PC-3 (cell line): ENCODE measurements around the gene ZC3HAV1. TPM values are rescaled to one million over a fixed set of nuclear protein-coding genes. Genes with fewer than 3 reads are reported as not detected.

Source experiments
- ATAC-seq: fragments of 200-7000 bp; cut with Tn5 transposase; 2 replicates; pipeline ENCODE4 v1.9.1; 2020; ENCODE audit warnings: mild to moderate bottlenecking, moderate library complexity
- BruUV-seq: library from RNA; stranded (reverse); fragments of 400-500 nt; replicated peaks from 2 replicates; lab custom pipeline; 2021; lab: Mats Ljungman, UMichigan
- CTCF ChIA-PET: fragments of 300-600 bp; sonication (Branson Sonifier 250); formaldehyde crosslinking; loops from one replicate; lab custom pipeline; 2022; ENCODE audit warnings: antibody characterized with exemption; lab: Charles Lee
- POLR2A ChIA-PET: fragments of 300-600 bp; sonication (Branson Sonifier 250); formaldehyde crosslinking; loops from one replicate; lab custom pipeline; 2022; ENCODE audit warnings: antibody characterized with exemption; ENCODE audit not compliant: unreplicated experiment; lab: Charles Lee
- DNase-seq: peaks from one replicate; pipeline ENCODE4 v3.0.0-alpha.2; 2015
- H2AFZ ChIP-seq: fragments of 300-600 bp; sonication (generic); 2 replicates; pipeline ENCODE4 v1.6.0; 2016; ENCODE audit warnings: antibody characterized with exemption, low read length
- H3F3A ChIP-seq: fragments of 300-600 bp; sonication (generic); one replicate; pipeline ENCODE4 v1.6.0; 2017; ENCODE audit warnings: antibody characterized with exemption, low read length, control low read depth, mild to moderate bottlenecking; ENCODE audit not compliant: unreplicated experiment
- H3K27ac ChIP-seq: fragments of 300-600 bp; sonication (generic); 2 replicates; pipeline ENCODE4 v1.5.1; 2016; ENCODE audit warnings: mild to moderate bottlenecking, low read length
- H3K27me3 ChIP-seq: fragments of 300-600 bp; sonication (generic); 2 replicates; pipeline ENCODE4 v1.6.1; 2016; ENCODE audit warnings: low read length, mixed read lengths
- H3K36me3 ChIP-seq: fragments of 300-600 bp; sonication (generic); 2 replicates; pipeline ENCODE4 v1.6.1; 2016; ENCODE audit warnings: low read depth, mixed run types, low read length, mixed read lengths
- H3K4me1 ChIP-seq: fragments of 300-600 bp; sonication (generic); 2 replicates; pipeline ENCODE4 v1.5.1; 2016; ENCODE audit warnings: low read length; ENCODE audit not compliant: insufficient read depth
- H3K4me2 ChIP-seq: fragments of 300-600 bp; sonication (generic); 2 replicates; pipeline ENCODE4 v1.6.0; 2016; ENCODE audit warnings: low read length
- H3K4me3 ChIP-seq: fragments of 300-600 bp; sonication (generic); 2 replicates; pipeline ENCODE4 v1.5.1; 2016; ENCODE audit warnings: mild to moderate bottlenecking, low read length, mixed read lengths
- H3K79me2 ChIP-seq: fragments of 300-600 bp; sonication (generic); 2 replicates; pipeline ENCODE4 v1.6.1; 2017; ENCODE audit warnings: low read length, mixed read lengths
- H3K9ac ChIP-seq: fragments of 300-600 bp; sonication (generic); 2 replicates; pipeline ENCODE4 v1.6.0; 2016; ENCODE audit warnings: mild to moderate bottlenecking, low read length
- H3K9me2 ChIP-seq: fragments of 300-600 bp; sonication (generic); replicated peaks from 2 replicates; pipeline ENCODE4 v1.6.1; 2016; ENCODE audit warnings: mixed run types, low read length, mixed read lengths
- H3K9me3 ChIP-seq: fragments of 300-600 bp; sonication (generic); 2 replicates; pipeline ENCODE4 v1.6.1; 2016; ENCODE audit warnings: low read length, mixed read lengths
- H4K20me1 ChIP-seq: fragments of 300-600 bp; sonication (generic); 2 replicates; pipeline ENCODE4 v1.6.1; 2016; ENCODE audit warnings: low read length, mixed read lengths
- EZH2 ChIP-seq: fragments of 300-600 bp; sonication (generic); IDR thresholded peaks from one replicate; pipeline ENCODE4 v1.6.1; 2017; ENCODE audit warnings: antibody characterized with exemption, mild to moderate bottlenecking, low read length; ENCODE audit not compliant: unreplicated experiment
- EZH2phosphoT487 ChIP-seq: fragments of 300-600 bp; sonication (generic); IDR thresholded peaks from 2 replicates; pipeline ENCODE4 v1.6.1; 2018; ENCODE audit warnings: mild to moderate bottlenecking, antibody characterized with exemption, low read length, borderline replicate concordance
- intact Hi-C: fragments of 100-400 bp; cut with micrococcal nuclease; formaldehyde crosslinking; loops from 2 replicates; pipeline ENCODE4 v1.9.0; 2023
- total RNA-seq: library from RNA; depleted of rRNA; stranded (reverse); fragments of >200 nt; gene quantifications from 2 replicates; pipeline ENCODE4 v1.2.3, GENCODE V29; 2014
- TF ChIP-seq, protein P1 (sequence below): fragments of 300-600 bp; sonication (generic); conservative IDR thresholded peaks from 2 replicates; pipeline ENCODE4 v1.5.1; 2017; ENCODE audit warnings: antibody characterized with exemption, low read depth, mild to moderate bottlenecking, low read length

The ZC3HAV1 gene
- total RNA-seq, 1 experiment from 2014 or later = 19.6 TPM

DNA sequence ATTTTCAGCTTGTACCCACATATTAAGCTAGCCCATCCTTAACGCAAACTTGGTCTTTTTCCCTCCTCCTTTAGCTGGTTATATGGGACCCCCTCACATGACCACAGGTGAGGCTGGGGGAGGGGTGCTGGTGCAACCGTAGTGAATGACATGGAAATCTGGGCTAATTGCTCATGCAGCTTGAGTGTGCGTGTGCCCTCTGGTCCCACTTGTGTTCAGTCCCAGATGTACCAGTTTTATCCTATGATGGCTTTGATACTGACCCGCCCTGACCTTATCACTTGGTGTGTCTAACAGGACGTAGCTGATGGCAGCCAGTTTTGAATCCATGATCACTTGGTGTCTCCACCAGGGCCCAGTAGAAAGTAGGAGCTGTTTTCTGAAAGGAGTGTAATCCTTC is 5.1 kb upstream of the ZC3HAV1 start:
- no peaks in the 10 kb centered on the region for H3K79me2 ChIP-seq
- H2AFZ ChIP-seq = no peak overlapping the region
- H3K9me3 ChIP-seq = no peaks in the 10 kb centered on the region
- no peak overlapping the region for H3K9ac ChIP-seq
- CTCF ChIA-PET = no interaction called here
- no peak overlapping the region for H3K4me3 ChIP-seq
- TF ChIP-seq, protein P1, sequence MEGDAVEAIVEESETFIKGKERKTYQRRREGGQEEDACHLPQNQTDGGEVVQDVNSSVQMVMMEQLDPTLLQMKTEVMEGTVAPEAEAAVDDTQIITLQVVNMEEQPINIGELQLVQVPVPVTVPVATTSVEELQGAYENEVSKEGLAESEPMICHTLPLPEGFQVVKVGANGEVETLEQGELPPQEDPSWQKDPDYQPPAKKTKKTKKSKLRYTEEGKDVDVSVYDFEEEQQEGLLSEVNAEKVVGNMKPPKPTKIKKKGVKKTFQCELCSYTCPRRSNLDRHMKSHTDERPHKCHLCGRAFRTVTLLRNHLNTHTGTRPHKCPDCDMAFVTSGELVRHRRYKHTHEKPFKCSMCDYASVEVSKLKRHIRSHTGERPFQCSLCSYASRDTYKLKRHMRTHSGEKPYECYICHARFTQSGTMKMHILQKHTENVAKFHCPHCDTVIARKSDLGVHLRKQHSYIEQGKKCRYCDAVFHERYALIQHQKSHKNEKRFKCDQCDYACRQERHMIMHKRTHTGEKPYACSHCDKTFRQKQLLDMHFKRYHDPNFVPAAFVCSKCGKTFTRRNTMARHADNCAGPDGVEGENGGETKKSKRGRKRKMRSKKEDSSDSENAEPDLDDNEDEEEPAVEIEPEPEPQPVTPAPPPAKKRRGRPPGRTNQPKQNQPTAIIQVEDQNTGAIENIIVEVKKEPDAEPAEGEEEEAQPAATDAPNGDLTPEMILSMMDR = no peak
- TF ChIP-seq EZH2 (no peak), EZH2phosphoT487 (no peak)
- H3K4me1 ChIP-seq = peaks cover 36% of the 10 kb centered on the region
- no peaks in the 10 kb centered on the region for H3F3A ChIP-seq
- intact Hi-C loops = no loop called here
- no peak overlapping the region for H3K27ac ChIP-seq
- H3K36me3 ChIP-seq = no peaks in the 10 kb centered on the region
- H3K4me2 ChIP-seq = no peak overlapping the region
- H4K20me1 ChIP-seq = no peaks in the 10 kb centered on the region
- BruUV-seq = no TSS peak
- ATAC-seq (no peak), DNase-seq (no peak)
- POLR2A ChIA-PET = no interaction called here
- no peaks in the 10 kb centered on the region for H3K9me2 ChIP-seq
- no peaks in the 10 kb centered on the region for H3K27me3 ChIP-seq

DNA sequence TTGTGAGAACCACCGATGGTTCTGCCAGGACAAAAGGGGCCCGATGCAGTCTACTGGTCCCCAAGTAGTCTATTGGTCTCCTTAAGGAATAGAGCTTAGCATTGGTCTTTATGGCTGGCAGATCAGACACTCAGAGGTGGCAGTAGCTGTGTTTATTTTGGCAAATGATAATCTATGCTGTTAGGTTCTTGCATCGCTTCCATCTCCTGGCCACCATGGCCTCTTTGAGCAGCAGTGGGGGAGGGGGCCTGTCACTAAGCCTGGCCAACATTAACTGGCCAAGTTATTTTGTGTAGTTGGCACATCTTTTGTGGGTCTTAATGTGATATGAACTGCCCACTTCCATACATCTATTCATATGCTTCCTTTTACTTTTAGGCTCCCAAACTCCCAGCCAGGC is 4.5 kb upstream of the ZC3HAV1 start:
- Histone ChIP-seq H4K20me1 (no peaks in the 10 kb centered on the region), H3K79me2 (peaks cover 5% of the 10 kb centered on the region), H3K9me2 (no peaks in the 10 kb centered on the region), H3K27ac (no peak overlapping the region), H3K36me3 (no peaks in the 10 kb centered on the region), H3K27me3 (no peaks in the 10 kb centered on the region), H3K4me2 (no peak overlapping the region), H3K9ac (no peak overlapping the region), H3K9me3 (no peaks in the 10 kb centered on the region), H3K4me1 (peaks cover 33% of the 10 kb centered on the region), H3K4me3 (no peak overlapping the region), H2AFZ (no peak overlapping the region), H3F3A (no peaks in the 10 kb centered on the region)
- TF ChIP-seq, protein P1 = no peak
- TF ChIP-seq EZH2 = no peak
- ChIA-PET CTCF (no interaction called here), POLR2A (no interaction called here)
- ATAC-seq = no peak
- no TSS peak for BruUV-seq
- no peak for DNase-seq
- intact Hi-C loops = no loop called here

DNA sequence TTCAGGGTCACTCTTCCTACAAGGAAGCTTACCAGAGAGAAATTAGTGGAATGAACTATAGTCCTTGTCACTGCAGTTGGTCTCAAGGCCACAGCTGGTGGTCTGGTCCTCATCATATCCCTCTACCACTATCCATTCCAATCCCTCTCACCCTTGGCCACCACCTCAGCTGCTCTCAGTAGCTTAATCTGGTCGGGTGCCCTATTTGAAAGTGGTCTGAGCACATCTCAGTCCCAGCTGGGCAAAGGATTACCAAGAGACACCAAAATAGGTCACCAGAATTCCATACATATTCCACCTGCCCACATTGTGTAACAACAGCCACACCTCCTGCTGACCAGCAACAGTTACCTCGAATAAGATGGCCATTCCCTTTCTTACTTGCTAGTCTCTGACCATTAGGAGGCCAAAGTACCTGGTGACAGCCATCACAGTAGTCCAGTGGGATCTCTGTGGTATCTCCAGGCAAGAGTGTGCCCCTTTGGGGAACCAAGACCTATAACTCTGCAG is 3.3 kb upstream of the ZC3HAV1 start:
- H3K4me2 ChIP-seq = no peak overlapping the region
- no peaks in the 10 kb centered on the region for H4K20me1 ChIP-seq
- no peak for DNase-seq
- no TSS peak for BruUV-seq
- H3K4me3 ChIP-seq = no peak overlapping the region
- no peaks in the 10 kb centered on the region for H3K9me2 ChIP-seq
- TF ChIP-seq, protein P1 = no peak
- TF ChIP-seq EZH2phosphoT487 = no peak
- no peak for TF ChIP-seq EZH2
- H3K79me2 ChIP-seq = peaks cover 18% of the 10 kb centered on the region
- no peak overlapping the region for H2AFZ ChIP-seq
- H3K4me1 ChIP-seq = peaks cover 23% of the 10 kb centered on the region
- ATAC-seq = no peak
- no peaks in the 10 kb centered on the region for H3K27me3 ChIP-seq
- POLR2A ChIA-PET = no interaction called here
- H3F3A ChIP-seq = no peaks in the 10 kb centered on the region
- no peak overlapping the region for H3K9ac ChIP-seq
- CTCF ChIA-PET = no interaction called here
- no peaks in the 10 kb centered on the region for H3K9me3 ChIP-seq
- H3K36me3 ChIP-seq = no peaks in the 10 kb centered on the region
- H3K27ac ChIP-seq = no peak overlapping the region
- intact Hi-C loops = no loop called here
